Neural progenitor cell (in vitro differentiated cells): ENCODE results near the gene KATNBL1. TPM values are rescaled to one million over a fixed set of nuclear protein-coding genes. Genes with fewer than 3 reads are reported as not detected.

Experiments used
- DNase-seq: peaks from one replicate; pipeline ENCODE4 v3.0.0-alpha.2; 2016; ENCODE audit warnings: low spot score
- H2AFZ ChIP-seq: fragments of 200-600 bp; sonication (generic); replicated peaks from 2 replicates; pipeline ENCODE4 v1.6.1; 2016; ENCODE audit warnings: antibody characterized with exemption
- H3F3A ChIP-seq: fragments of 200-600 bp; sonication (generic); 2 replicates; pipeline ENCODE4 v1.6.1; 2016; ENCODE audit warnings: antibody characterized with exemption, low read depth
- H3K27ac ChIP-seq: fragments of 200-600 bp; sonication (generic); 2 replicates; pipeline ENCODE4 v1.5.1; 2016; ENCODE audit warnings: mild to moderate bottlenecking
- H3K27me3 ChIP-seq: fragments of 200-600 bp; sonication (generic); 2 replicates; pipeline ENCODE4 v1.6.1; 2016; ENCODE audit warnings: mild to moderate bottlenecking, moderate library complexity
- H3K36me3 ChIP-seq: fragments of 200-600 bp; sonication (generic); 2 replicates; pipeline ENCODE4 v1.5.1; 2016
- H3K4me1 ChIP-seq: fragments of 200-600 bp; sonication (generic); 2 replicates; pipeline ENCODE4 v1.6.1; 2016; ENCODE audit warnings: mixed run types
- H3K4me2 ChIP-seq: fragments of 200-600 bp; sonication (generic); 2 replicates; pipeline ENCODE4 v1.6.1; 2016
- H3K4me3 ChIP-seq: fragments of 200-600 bp; sonication (generic); 2 replicates; pipeline ENCODE4 v1.5.1; 2016
- H3K79me2 ChIP-seq: fragments of 200-600 bp; sonication (generic); 2 replicates; pipeline ENCODE4 v1.6.1; 2016; ENCODE audit warnings: low read depth
- H3K9ac ChIP-seq: fragments of 200-600 bp; sonication (generic); 2 replicates; pipeline ENCODE4 v1.6.1; 2016
- H3K9me3 ChIP-seq: fragments of 200-600 bp; sonication (generic); 2 replicates; pipeline ENCODE4 v1.5.1; 2016; ENCODE audit warnings: low read depth
- H4K20me1 ChIP-seq: fragments of 200-600 bp; sonication (generic); 2 replicates; pipeline ENCODE4 v1.6.1; 2016; ENCODE audit warnings: low read depth
- H3K27ac Mint-ChIP-seq: 3 replicates; pipeline ENCODE4 v1.8.0; 2021; ENCODE audit warnings: mixed read lengths
- H3K27me3 Mint-ChIP-seq: 2 replicates; pipeline ENCODE4 v1.8.0; 2022; ENCODE audit warnings: low read depth, mild to moderate bottlenecking, inconsistent platforms, moderate library complexity, mixed read lengths; ENCODE audit not compliant: insufficient read depth
- H3K36me3 Mint-ChIP-seq: 3 replicates; pipeline ENCODE4 v1.8.0; 2021; ENCODE audit warnings: mixed read lengths
- H3K4me1 Mint-ChIP-seq: 3 replicates; pipeline ENCODE4 v1.8.0; 2021; ENCODE audit warnings: mixed read lengths
- H3K4me3 Mint-ChIP-seq: 3 replicates; pipeline ENCODE4 v1.8.0; 2021; ENCODE audit warnings: mild to moderate bottlenecking, moderate library complexity, mixed read lengths
- H3K9me3 Mint-ChIP-seq: 3 replicates; pipeline ENCODE4 v1.8.0; 2020; ENCODE audit warnings: mixed read lengths
- EZH2 ChIP-seq: fragments of 200-600 bp; sonication (generic); IDR thresholded peaks from 2 replicates; pipeline ENCODE4 v1.6.1; 2017; ENCODE audit warnings: antibody characterized with exemption, mild to moderate bottlenecking, moderate library complexity
- EZH2phosphoT487 ChIP-seq: fragments of 200-600 bp; sonication (generic); IDR thresholded peaks from 2 replicates; pipeline ENCODE4 v1.6.1; 2017; ENCODE audit warnings: antibody characterized with exemption
- total RNA-seq: library from RNA; depleted of rRNA; stranded (reverse); fragments of >200 nt; gene quantifications from 2 replicates; pipeline ENCODE4 v1.2.3, GENCODE V29; 2015; ENCODE audit warnings: low replicate concordance
- TF ChIP-seq, protein P1 (sequence below): fragments of 200-600 bp; sonication (generic); IDR thresholded peaks from 2 replicates; pipeline ENCODE4 v1.5.1; 2017; ENCODE audit warnings: antibody characterized with exemption, mild to moderate bottlenecking

KATNBL1 gene
- total RNA-seq, 1 donor from 2014 or later, result 178 TPM

DNA sequence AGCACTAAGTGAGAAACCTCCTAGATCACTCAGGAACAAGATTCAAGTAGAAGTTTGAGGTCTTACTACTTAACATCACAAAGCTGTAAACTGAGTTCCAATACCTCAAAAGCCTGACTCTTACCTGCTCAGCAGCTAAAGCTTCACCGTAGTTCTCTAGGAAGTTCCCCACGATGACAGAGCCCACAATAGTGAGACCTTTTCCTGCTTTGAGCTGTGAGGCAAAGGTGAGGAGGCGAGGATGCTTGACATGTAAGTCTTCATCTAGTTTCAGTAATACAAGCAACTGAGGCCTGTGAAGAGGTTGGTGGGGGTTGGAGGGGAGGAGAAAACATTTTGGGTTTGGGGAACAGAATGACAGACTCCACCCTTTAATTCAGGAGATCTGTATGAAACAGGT is 30.6 kb upstream of the KATNBL1 start:
- H2AFZ ChIP-seq, result no peak overlapping the region
- H3K9me3 ChIP-seq, result no peaks in the 10 kb centered on the region
- H3K9me3 Mint-ChIP-seq, result no peaks in the 10 kb centered on the region
- no peak overlapping the region for H3K9ac ChIP-seq
- no peaks in the 10 kb centered on the region for H3K4me1 Mint-ChIP-seq
- no peaks in the 10 kb centered on the region for H3F3A ChIP-seq
- H3K4me1 ChIP-seq, result no peaks in the 10 kb centered on the region
- no peak overlapping the region for H3K27ac ChIP-seq
- H3K4me2 ChIP-seq, result no peak overlapping the region
- H3K27me3 ChIP-seq, result no peaks in the 10 kb centered on the region
- no peaks in the 10 kb centered on the region for H4K20me1 ChIP-seq
- no peaks in the 10 kb centered on the region for H3K36me3 ChIP-seq
- H3K27ac Mint-ChIP-seq, result no peak overlapping the region
- no peak for DNase-seq
- H3K4me3 ChIP-seq, result no peak overlapping the region
- H3K27me3 Mint-ChIP-seq, result no peaks in the 10 kb centered on the region
- H3K4me3 Mint-ChIP-seq, result no peak overlapping the region
- H3K79me2 ChIP-seq, result no peaks in the 10 kb centered on the region
- H3K36me3 Mint-ChIP-seq, result peaks cover 4% of the 10 kb centered on the region
- no peak for TF ChIP-seq EZH2phosphoT487

DNA sequence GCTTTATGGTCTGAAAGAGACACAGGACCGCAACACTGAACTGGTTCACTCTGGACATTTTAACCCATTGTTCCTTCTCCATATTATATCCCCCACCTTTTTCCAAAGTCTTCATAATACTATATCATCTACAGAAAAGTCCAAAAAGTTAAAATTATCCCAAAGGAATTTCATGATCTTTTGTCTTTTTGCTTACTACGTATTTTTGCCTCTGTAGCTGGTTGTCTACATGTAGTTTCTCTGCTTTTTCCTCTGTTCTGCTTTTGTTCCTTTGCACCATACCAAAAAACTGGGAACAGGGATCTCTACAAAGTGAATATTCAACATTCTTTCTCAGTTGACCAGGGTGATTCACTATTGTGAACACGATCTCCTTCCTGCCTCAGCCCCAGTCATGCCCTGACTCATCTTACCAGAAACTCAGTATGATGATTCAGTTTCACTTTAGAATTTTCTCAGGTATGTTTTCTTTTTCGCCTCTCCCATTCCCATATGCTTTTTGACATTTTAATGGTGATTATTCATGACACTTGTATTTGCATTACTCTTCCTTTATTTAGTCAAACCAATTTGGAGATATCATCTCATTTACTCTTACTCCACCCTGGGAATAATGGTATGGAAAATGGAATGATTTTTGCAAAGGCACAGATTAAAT is 29.4 kb upstream of the KATNBL1 start:
- Histone ChIP-seq H3K9ac (no peak overlapping the region), H3K27me3 (no peaks in the 10 kb centered on the region), H3K36me3 (no peaks in the 10 kb centered on the region), H3K4me3 (no peak overlapping the region), H3K4me1 (no peaks in the 10 kb centered on the region), H3K79me2 (no peaks in the 10 kb centered on the region), H3K9me3 (no peaks in the 10 kb centered on the region), H3K27ac (no peak overlapping the region), H4K20me1 (no peaks in the 10 kb centered on the region), H2AFZ (no peak overlapping the region), H3K4me2 (no peak overlapping the region), H3F3A (no peaks in the 10 kb centered on the region)
- TF ChIP-seq, protein P1, sequence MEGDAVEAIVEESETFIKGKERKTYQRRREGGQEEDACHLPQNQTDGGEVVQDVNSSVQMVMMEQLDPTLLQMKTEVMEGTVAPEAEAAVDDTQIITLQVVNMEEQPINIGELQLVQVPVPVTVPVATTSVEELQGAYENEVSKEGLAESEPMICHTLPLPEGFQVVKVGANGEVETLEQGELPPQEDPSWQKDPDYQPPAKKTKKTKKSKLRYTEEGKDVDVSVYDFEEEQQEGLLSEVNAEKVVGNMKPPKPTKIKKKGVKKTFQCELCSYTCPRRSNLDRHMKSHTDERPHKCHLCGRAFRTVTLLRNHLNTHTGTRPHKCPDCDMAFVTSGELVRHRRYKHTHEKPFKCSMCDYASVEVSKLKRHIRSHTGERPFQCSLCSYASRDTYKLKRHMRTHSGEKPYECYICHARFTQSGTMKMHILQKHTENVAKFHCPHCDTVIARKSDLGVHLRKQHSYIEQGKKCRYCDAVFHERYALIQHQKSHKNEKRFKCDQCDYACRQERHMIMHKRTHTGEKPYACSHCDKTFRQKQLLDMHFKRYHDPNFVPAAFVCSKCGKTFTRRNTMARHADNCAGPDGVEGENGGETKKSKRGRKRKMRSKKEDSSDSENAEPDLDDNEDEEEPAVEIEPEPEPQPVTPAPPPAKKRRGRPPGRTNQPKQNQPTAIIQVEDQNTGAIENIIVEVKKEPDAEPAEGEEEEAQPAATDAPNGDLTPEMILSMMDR, result no peak
- no peak for TF ChIP-seq EZH2
- no peak for TF ChIP-seq EZH2phosphoT487
- Mint-ChIP-seq H3K36me3 (peaks cover 4% of the 10 kb centered on the region), H3K27ac (no peak overlapping the region), H3K9me3 (no peaks in the 10 kb centered on the region), H3K4me3 (no peak overlapping the region), H3K4me1 (no peaks in the 10 kb centered on the region), H3K27me3 (no peaks in the 10 kb centered on the region)
- DNase-seq, result no peak

DNA sequence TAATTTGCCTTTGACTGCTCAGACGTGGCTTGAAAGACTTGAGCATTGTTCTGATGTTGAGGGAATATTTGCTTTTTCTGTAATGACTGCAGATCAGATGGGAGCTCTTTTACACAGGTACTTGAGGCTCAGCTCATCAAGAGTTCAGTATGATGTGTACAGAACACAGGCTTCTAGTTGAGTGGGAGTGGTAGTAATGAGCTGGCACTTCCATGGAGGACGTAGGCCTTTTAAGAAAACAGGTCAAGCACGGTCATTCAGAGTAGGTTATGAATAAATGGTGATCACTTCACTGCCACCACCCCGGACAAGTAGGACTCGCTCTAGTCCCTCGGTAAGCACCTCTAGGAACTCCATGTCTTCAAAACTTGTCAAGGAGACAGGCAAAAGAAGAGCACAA is 23.7 kb upstream of the KATNBL1 start:
- TF ChIP-seq EZH2 (no peak), EZH2phosphoT487 (no peak)
- TF ChIP-seq, protein P1, result no peak
- Histone ChIP-seq H3K9ac (no peak overlapping the region), H3K79me2 (no peaks in the 10 kb centered on the region), H3K27ac (no peak overlapping the region), H3K4me2 (no peak overlapping the region), H3K9me3 (no peaks in the 10 kb centered on the region), H3K4me3 (no peak overlapping the region), H3F3A (peaks cover 6% of the 10 kb centered on the region), H2AFZ (no peak overlapping the region), H3K36me3 (peaks cover 7% of the 10 kb centered on the region), H3K4me1 (no peaks in the 10 kb centered on the region), H4K20me1 (no peaks in the 10 kb centered on the region), H3K27me3 (no peaks in the 10 kb centered on the region)
- H3K36me3 Mint-ChIP-seq, result peaks cover 10% of the 10 kb centered on the region
- no peaks in the 10 kb centered on the region for H3K4me1 Mint-ChIP-seq
- no peak overlapping the region for H3K4me3 Mint-ChIP-seq
- no peaks in the 10 kb centered on the region for H3K9me3 Mint-ChIP-seq
- DNase-seq, result no peak
- H3K27ac Mint-ChIP-seq, result no peak overlapping the region
- H3K27me3 Mint-ChIP-seq, result no peaks in the 10 kb centered on the region

DNA sequence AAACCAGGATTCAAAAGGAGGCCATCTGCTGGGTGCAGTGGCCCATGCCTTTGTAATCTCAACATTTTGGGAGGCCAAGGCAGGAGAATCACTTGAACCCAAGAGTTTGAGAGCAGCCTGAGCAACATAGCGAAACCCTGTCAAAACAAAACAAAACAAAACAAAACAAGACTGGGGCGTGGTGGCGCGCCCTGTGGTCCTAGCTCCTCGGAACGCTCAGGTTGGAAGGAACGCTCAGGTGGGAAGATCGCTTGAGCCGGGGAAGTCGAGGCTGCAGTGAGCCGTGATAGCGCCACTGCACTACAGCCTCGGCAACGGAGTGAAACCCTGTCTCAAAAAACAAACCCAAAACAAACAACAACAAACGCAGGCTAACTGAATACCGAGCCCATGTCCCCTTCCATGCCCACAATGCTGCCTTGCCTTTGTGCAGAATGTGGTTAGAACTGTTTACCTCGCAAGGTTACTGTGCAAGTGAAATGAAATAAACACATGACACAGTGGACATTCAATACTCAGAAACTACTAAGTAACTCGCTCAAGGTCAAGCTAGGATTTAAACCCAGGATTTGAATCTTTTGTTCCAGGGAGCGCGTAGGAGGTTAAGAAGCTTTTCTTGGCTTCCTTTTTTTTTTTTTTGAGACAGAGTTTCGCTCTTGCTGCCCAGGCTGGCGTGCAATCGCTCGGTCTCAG is 14.2 kb upstream of the KATNBL1 start:
- H3K27me3 ChIP-seq, result no peaks in the 10 kb centered on the region
- no peaks in the 10 kb centered on the region for H3K36me3 ChIP-seq
- peaks cover 5% of the 10 kb centered on the region for H3F3A ChIP-seq
- peak; percentile 17 for DNase-seq
- Mint-ChIP-seq H3K4me1 (peaks cover 21% of the 10 kb centered on the region), H3K9me3 (no peaks in the 10 kb centered on the region), H3K36me3 (peaks cover 7% of the 10 kb centered on the region), H3K27ac (peak overlapping the region; percentile 81), H3K27me3 (peaks cover 2% of the 10 kb centered on the region), H3K4me3 (peak overlapping the region; percentile 98)
- peaks cover 33% of the 10 kb centered on the region for H3K79me2 ChIP-seq
- peak overlapping the region; percentile 90 for H2AFZ ChIP-seq
- peak overlapping the region; percentile 96 for H3K4me3 ChIP-seq
- no peak for TF ChIP-seq EZH2phosphoT487
- no peak for TF ChIP-seq EZH2
- TF ChIP-seq, protein P1, result no peak
- H3K9me3 ChIP-seq, result no peaks in the 10 kb centered on the region
- H3K27ac ChIP-seq, result peak overlapping the region; percentile 80
- H3K9ac ChIP-seq, result peak overlapping the region; percentile 97
- H4K20me1 ChIP-seq, result no peaks in the 10 kb centered on the region
- peaks cover 9% of the 10 kb centered on the region for H3K4me1 ChIP-seq
- peak overlapping the region; percentile 96 for H3K4me2 ChIP-seq
